ENCODE data around the gene CARMIL1. TPM values are rescaled to one million over a fixed set of nuclear protein-coding genes. Genes with fewer than 3 reads are reported as not detected.

The CARMIL1 gene
- total RNA-seq, 1 experiment from 2014 or later, result 23.6 TPM

GRCh38 chr6:25614052-25614451, 334.9 kb downstream of the CARMIL1 start:
- Mint-ChIP-seq H3K4me3 (no peak overlapping the region), H3K36me3 (ENCODE audit: insufficient read depth in 1 of 3, low read depth in 3 of 3) (peaks cover 0 to 12% (median 7%) of the 10 kb centered on the region in 3 experiments; a peak in 2 of 7 replicates), H3K4me1 (no peaks in the 10 kb centered on the region), H3K9me3 (no peaks in the 10 kb centered on the region), H3K27me3 (ENCODE audit: low read depth) (no peaks in the 10 kb centered on the region), H3K27ac (no peak overlapping the region; a peak in 1 of 7 replicates)
- H3K9ac ChIP-seq (ENCODE audit: extremely low read depth, insufficient read length, low read length), result no peak overlapping the region
- H4K5ac ChIP-seq (ENCODE audit: insufficient read length, low read depth, low read length), result no peak overlapping the region
- H3K56ac ChIP-seq (ENCODE audit: insufficient read length, low read depth, low read length), result no peak overlapping the region
- H4K20me1 ChIP-seq (ENCODE audit: control insufficient read depth, insufficient read depth, insufficient read length), result no peaks in the 10 kb centered on the region
- H3K79me1 ChIP-seq (ENCODE audit: insufficient read depth, low read depth, low read length, poor library complexity, severe bottlenecking), result no peaks in the 10 kb centered on the region
- no peak overlapping the region for H3T11ph ChIP-seq (ENCODE audit: low read length)
- H3K23me2 ChIP-seq (ENCODE audit: insufficient read length, low read depth, low read length, poor library complexity, severe bottlenecking), result no peaks in the 10 kb centered on the region
- no peak overlapping the region for H4K8ac ChIP-seq (replicated peaks; ENCODE audit: insufficient read length, low read depth, low read length)
- H3K9me3 ChIP-seq (ENCODE audit: control insufficient read depth, low read depth, low read length), result no peaks in the 10 kb centered on the region
- no peaks in the 10 kb centered on the region for H3K27me3 ChIP-seq (ENCODE audit: insufficient read depth, low read length)
- no peak overlapping the region for H3K4me2 ChIP-seq (ENCODE audit: insufficient read depth, insufficient read length, low read length)
- no peak overlapping the region for H3K27ac ChIP-seq (ENCODE audit: insufficient read length, low read depth, low read length)
- H2BK15ac ChIP-seq (ENCODE audit: low read depth, low read length), result no peak overlapping the region
- no peak overlapping the region for H2AK5ac ChIP-seq (ENCODE audit: insufficient read length, low read length)
- WGBS (ENCODE audit: extremely low coverage, insufficient read length, low lambda C conversion rate), result no CpG with 5 or more reads among the region's 4 CpGs
- no peak overlapping the region for H3K23ac ChIP-seq (ENCODE audit: insufficient read length, low read depth, low read length)
- no peak overlapping the region for H2BK120ac ChIP-seq (ENCODE audit: low read depth, low read length, poor library complexity, severe bottlenecking)
- no peak for DNase-seq
- H3K4ac ChIP-seq (ENCODE audit: low read depth, low read length), result no peak overlapping the region
- no peak overlapping the region for H2BK5ac ChIP-seq (ENCODE audit: insufficient read length, low read length)
- H4K91ac ChIP-seq (ENCODE audit: insufficient read length, low read depth, low read length), result no peak overlapping the region
- H2AFZ ChIP-seq (ENCODE audit: low read length), result no peak overlapping the region
- TF ChIP-seq, protein P1, sequence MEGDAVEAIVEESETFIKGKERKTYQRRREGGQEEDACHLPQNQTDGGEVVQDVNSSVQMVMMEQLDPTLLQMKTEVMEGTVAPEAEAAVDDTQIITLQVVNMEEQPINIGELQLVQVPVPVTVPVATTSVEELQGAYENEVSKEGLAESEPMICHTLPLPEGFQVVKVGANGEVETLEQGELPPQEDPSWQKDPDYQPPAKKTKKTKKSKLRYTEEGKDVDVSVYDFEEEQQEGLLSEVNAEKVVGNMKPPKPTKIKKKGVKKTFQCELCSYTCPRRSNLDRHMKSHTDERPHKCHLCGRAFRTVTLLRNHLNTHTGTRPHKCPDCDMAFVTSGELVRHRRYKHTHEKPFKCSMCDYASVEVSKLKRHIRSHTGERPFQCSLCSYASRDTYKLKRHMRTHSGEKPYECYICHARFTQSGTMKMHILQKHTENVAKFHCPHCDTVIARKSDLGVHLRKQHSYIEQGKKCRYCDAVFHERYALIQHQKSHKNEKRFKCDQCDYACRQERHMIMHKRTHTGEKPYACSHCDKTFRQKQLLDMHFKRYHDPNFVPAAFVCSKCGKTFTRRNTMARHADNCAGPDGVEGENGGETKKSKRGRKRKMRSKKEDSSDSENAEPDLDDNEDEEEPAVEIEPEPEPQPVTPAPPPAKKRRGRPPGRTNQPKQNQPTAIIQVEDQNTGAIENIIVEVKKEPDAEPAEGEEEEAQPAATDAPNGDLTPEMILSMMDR (conservative IDR thresholded peaks at IDR 0.05), result no peak
- no peak overlapping the region for H2BK20ac ChIP-seq (ENCODE audit: low read depth, low read length, poor library complexity, severe bottlenecking)
- no peak overlapping the region for H2BK12ac ChIP-seq (ENCODE audit: insufficient read length, low read depth, low read length)
- no peaks in the 10 kb centered on the region for H3K79me2 ChIP-seq (ENCODE audit: insufficient read depth, low read length)
- no peaks in the 10 kb centered on the region for H3K4me1 ChIP-seq (ENCODE audit: insufficient read depth, low read length)
- H3K14ac ChIP-seq (ENCODE audit: insufficient read depth, low read length), result no peak overlapping the region
- H3K18ac ChIP-seq (ENCODE audit: insufficient read length, low read depth, low read length), result no peak overlapping the region

Measured in H9 (cell line).